GM13977 (cell line): ENCODE results near the gene PNKD.

ENCODE experiments used
- DNase-seq: peaks from one replicate; pipeline ENCODE4 v3.0.0; 2012; ENCODE audit warnings: low spot score
- in situ Hi-C: fragments of 300-500 bp; cut with MboI; formaldehyde crosslinking; loops from one replicate; pipeline ENCODE4 v1.12.0; 2022; ENCODE audit warnings: low sequenced_read_pairs, low pct_unique_long_range_greater_than_20kb, mixed read lengths, inconsistent platforms; ENCODE audit not compliant: unreplicated experiment
- TF ChIP-seq, protein P1 (sequence below): IDR thresholded peaks from 2 replicates; pipeline ENCODE4 v1.5.1; 2012; ENCODE audit warnings: mild to moderate bottlenecking, control low read depth; ENCODE audit not compliant: insufficient read depth; ENCODE audit errors: extremely low read depth, missing control alignments

Gene PNKD

DNA sequence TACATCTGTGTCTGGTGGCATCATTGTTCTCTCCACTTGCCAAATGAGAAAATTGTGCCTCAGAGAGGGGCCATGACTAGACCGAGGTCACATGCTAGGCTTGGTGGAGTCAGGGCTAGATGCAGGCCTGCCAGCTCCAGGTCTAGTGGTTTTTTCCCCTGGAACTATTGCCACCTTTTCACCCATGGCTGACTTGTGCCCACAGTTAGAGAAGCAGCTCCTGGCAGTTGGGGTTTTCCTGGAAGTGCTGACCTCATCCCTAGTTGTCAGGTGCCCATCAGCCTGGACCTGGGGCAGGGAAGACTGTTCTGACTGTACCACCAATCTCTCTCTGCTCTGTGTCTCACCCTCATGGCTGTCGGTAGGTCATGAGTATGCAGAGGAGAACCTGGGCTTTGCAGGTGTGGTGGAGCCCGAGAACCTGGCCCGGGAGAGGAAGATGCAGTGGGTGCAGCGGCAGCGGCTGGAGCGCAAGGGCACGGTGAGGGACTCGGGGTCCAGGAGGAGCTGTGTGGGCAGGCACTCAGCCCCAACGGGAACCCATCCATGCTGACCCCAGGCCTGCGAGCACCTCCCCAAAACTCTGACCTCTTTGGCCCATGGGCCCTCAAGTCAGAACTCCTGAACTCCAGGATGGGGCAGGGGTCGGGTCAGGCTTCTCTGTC, 73.9 kb downstream of the PNKD start:
- in situ Hi-C loops, result no loop called here
- DNase-seq, result no peak
- TF ChIP-seq, protein P1, sequence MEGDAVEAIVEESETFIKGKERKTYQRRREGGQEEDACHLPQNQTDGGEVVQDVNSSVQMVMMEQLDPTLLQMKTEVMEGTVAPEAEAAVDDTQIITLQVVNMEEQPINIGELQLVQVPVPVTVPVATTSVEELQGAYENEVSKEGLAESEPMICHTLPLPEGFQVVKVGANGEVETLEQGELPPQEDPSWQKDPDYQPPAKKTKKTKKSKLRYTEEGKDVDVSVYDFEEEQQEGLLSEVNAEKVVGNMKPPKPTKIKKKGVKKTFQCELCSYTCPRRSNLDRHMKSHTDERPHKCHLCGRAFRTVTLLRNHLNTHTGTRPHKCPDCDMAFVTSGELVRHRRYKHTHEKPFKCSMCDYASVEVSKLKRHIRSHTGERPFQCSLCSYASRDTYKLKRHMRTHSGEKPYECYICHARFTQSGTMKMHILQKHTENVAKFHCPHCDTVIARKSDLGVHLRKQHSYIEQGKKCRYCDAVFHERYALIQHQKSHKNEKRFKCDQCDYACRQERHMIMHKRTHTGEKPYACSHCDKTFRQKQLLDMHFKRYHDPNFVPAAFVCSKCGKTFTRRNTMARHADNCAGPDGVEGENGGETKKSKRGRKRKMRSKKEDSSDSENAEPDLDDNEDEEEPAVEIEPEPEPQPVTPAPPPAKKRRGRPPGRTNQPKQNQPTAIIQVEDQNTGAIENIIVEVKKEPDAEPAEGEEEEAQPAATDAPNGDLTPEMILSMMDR, result no peak

DNA sequence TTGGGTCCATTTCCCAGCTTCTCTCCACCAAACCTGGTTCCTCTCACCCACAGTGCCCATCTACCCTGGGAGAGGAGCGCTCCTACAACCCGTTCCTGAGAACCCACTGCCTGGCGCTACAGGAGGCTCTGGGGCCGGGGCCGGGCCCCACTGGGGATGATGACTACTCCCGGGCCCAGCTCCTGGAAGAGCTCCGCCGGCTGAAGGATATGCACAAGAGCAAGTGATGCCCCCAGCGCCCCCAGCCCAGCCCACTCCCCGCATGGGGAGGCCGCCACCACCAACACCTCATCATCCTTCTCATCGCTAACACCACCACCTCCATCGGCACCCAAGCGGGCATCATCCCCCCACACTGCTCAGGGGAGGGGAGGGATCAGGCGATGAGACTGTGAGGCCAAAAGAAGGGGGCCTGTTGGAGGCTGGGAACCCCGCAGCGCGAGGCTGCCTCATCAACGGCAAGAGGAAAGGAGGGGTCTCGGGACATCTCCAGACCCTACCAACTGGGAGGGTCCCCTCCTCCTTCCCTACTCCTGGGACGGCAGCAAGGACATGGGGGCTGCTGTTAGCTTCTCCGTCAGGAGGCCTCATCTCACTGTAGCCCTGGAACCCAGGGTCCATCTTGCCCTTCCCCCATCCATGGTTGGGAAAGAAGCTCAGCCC, 74.6 kb downstream of the PNKD start:
- TF ChIP-seq, protein P1, result no peak
- DNase-seq, result no peak
- in situ Hi-C loops, result no loop called here

DNA sequence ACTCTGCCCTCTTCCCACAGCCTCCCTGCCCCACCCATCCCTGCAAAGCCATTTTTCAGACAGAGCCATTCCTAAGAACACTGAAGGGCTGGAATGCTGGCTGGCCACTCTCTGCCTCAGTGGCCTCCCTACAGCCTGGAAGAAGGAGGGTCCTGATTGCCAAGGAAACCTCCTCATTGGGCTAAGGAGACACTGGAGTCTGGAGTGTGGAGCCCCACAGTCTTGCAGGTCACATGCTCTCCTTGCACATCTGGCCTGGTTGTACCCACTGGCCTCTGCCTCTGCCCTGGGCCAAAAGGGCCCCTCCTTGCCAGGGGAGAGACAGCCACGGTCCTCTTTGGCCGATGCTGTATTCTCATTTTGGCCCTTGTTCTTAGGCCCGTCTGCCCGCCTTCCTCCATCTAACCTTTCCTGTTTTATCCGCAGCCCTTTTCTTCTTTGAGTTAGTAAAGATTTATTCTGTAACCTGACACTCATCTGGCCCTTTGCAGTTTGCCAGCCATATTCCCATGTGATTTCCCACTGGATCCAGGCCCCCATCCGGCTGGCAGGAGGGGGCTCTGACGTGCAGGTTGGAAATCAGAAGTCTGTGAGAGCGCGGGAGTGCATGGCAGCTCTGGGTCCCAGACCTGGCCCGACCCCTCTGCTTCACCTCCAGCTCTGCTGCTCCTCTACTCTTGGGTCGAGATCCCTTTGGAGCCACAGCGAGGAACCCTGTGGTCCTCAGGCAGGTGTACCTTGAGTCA, 75.3 kb downstream of the PNKD start:
- no peak for DNase-seq
- TF ChIP-seq, protein P1, result no peak
- in situ Hi-C loops, result no loop called here

DNA sequence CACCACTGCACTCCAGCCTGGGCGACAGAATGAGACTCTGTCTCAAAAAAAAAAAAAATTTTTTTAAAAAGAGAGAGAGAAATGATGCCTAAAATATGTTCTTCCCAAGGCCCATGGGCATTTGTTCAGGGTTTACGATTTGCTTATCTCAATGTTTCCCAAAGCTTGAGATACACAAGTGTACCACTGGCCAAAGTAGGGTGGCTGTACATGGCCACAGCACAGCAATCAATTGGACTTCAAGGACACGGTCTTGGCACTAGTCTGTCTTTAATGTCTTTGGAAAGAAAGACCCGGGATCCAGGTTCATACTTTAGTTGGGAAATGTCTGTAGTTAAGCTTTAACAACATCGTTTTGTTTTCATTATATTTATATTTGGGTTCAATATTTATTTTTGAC, 76.9 kb downstream of the PNKD start:
- in situ Hi-C loops, result no loop called here

DNA sequence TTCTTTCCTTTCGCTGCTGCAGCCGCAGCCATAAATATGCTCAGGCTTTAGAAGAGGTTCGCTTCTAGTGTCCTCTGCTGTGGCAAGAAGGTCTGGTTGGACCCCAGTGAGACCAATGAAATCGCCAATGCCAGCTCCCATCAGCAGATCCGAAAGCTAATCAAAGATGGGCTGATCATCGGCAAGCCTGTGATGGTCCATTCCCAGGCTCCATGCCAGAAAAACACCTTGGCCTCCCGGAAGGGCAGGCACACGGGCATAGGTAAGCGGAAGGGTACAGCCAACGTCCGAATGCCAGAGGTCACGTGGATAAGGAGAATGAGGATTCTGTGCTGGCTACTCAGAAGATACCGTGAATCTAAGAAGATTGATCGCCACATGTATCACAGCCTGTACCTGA, 83.7 kb downstream of the PNKD start:
- no peak for DNase-seq
- TF ChIP-seq, protein P1, result no peak
- in situ Hi-C loops, result loop anchor here (10.0 kb wide), 1 partner anchor 49 kb away; no protein-coding TSS in a partner anchor

More for the DNA sequence above, 76.9 kb downstream of the PNKD start:
- TF ChIP-seq, protein P1, result no peak
- no peak for DNase-seq

DNA sequence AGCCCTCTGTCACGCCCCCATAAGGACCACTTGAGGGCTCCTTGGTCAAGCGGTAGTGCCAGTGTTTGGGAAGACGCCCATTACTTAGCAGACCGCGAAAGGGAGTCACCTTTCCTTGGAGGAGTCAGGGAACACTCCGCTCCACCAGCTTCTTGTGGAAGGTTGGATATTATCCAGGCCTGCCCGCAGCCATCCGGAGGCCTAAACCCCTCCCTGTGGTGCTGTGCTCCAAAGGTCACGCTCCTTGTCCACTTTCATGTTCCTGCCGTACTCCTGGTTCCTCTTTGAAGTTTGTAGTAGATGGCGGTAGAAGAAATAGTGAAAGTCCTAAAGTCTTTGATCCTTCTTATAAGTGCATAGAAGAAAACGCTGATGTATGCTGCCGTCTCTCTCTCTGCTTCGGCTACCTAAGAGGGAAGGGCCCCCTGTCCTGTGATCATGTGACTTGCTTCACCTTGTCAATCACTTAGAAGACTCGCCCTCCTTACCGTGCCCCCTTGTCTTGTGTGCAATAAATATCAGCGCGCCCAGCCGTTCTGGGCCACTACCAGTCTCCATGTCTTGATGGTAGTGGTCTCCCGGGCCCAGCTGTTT, 84.6 kb downstream of the PNKD start:
- in situ Hi-C loops, result loop anchor here (10.0 kb wide), 1 partner anchor 50 kb away; no protein-coding TSS in a partner anchor

More for the DNA sequence above, 84.6 kb downstream of the PNKD start:
- TF ChIP-seq, protein P1, result no peak
- DNase-seq, result no peak
